SK-N-MC (cell line): ENCODE data around the gene CDS2.

Source experiments
- EZH2 ChIP-seq: fragments of 200-600 bp; sonication (generic); IDR thresholded peaks from one replicate; pipeline ENCODE4 v1.6.1; 2017; ENCODE audit warnings: antibody characterized with exemption
- FOXP2 ChIP-seq: optimal IDR thresholded peaks from 2 replicates; pipeline ENCODE3; 2011; ENCODE audit warnings: mild to moderate bottlenecking, moderate library complexity; ENCODE audit not compliant: insufficient read depth; ENCODE audit errors: extremely low read length, control extremely low read depth
- POLR2AphosphoS5 ChIP-seq: IDR thresholded peaks from 2 replicates; pipeline ENCODE4 v1.6.1; 2012; ENCODE audit warnings: mild to moderate bottlenecking, low read depth, low read length, borderline replicate concordance

DNA sequence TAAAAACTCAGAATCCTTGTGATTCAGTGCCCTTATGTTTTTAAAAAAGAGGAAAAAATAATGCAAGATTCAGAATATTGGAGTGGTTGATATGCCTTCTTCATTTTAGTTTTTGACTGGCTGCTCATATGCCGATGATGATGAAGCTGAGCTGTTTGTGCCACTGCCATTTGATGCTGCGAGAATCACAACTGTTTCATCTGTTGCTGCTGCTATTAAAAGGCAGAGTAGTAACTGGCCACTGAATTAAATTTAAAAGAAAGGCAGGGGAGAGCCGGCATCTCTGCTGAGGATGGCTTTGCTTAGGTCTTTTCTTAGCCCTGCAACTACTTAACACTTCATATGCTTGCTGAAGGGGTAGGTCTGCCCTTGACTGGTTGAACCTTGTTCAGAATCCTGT lies 33.1 kb downstream of the CDS2 start:
- TF ChIP-seq EZH2 = no peak
- TF ChIP-seq FOXP2 = no peak
- TF ChIP-seq POLR2AphosphoS5 = no peak
